PC-9 (cell line): ENCODE results near the gene CFAP77. TPM values are rescaled to one million over a fixed set of nuclear protein-coding genes. Genes with fewer than 3 reads are reported as not detected.

Experiments used
- BruUV-seq: library from RNA; stranded (reverse); fragments of 400-500 nt; replicated peaks from 2 replicates; lab custom pipeline; 2021; lab: Mats Ljungman, UMichigan
- CTCF ChIA-PET: fragments of 300-600 bp; sonication (Branson Sonifier 250); formaldehyde crosslinking; loops from one replicate; lab custom pipeline; 2022; ENCODE audit warnings: antibody characterized with exemption; lab: Charles Lee
- POLR2A ChIA-PET: fragments of 300-600 bp; sonication (Branson Sonifier 250); formaldehyde crosslinking; loops from one replicate; lab custom pipeline; 2022; ENCODE audit warnings: antibody characterized with exemption; ENCODE audit not compliant: unreplicated experiment; lab: Charles Lee
- DNase-seq, 2 experiments: peaks; one replicate each; pipeline versions ENCODE4 v3.0.0 to v3.0.0-alpha.2; 2015 to 2022; ENCODE audit warnings: mixed read lengths in 1 of 2
- H2AFZ ChIP-seq: fragments of 200-600 bp; sonication (generic); 2 replicates; pipeline ENCODE4 v1.8.1; 2017; ENCODE audit warnings: antibody characterized with exemption
- H3F3A ChIP-seq: fragments of 200-600 bp; sonication (generic); 2 replicates; pipeline ENCODE4 v1.8.1; 2017; ENCODE audit warnings: antibody characterized with exemption, mild to moderate bottlenecking, low read depth; ENCODE audit not compliant: insufficient read depth
- H3K27ac ChIP-seq: fragments of 200-600 bp; sonication (generic); 2 replicates; pipeline ENCODE4 v1.6.1; 2016; ENCODE audit warnings: mixed run types
- H3K27me3 ChIP-seq: fragments of 200-600 bp; sonication (generic); 2 replicates; pipeline ENCODE4 v1.6.1; 2016; ENCODE audit warnings: low read depth, mixed run types; ENCODE audit not compliant: insufficient read depth
- H3K36me3 ChIP-seq: fragments of 200-600 bp; sonication (generic); 2 replicates; pipeline ENCODE4 v1.6.1; 2016; ENCODE audit warnings: low read depth, mixed run types
- H3K4me1 ChIP-seq: fragments of 200-600 bp; sonication (generic); replicated peaks from 2 replicates; pipeline ENCODE4 v1.6.1; 2016; ENCODE audit warnings: mixed run types; ENCODE audit not compliant: insufficient read depth
- H3K4me2 ChIP-seq: fragments of 200-600 bp; sonication (generic); 2 replicates; pipeline ENCODE4 v1.6.1; 2017; ENCODE audit warnings: mixed run types
- H3K4me3 ChIP-seq: fragments of 200-600 bp; sonication (generic); 2 replicates; pipeline ENCODE4 v1.6.1; 2016; ENCODE audit warnings: mixed run types
- H3K79me2 ChIP-seq: fragments of 200-600 bp; sonication (generic); 2 replicates; pipeline ENCODE4 v1.6.1; 2017; ENCODE audit warnings: low read depth, mixed run types
- H3K9me2 ChIP-seq: fragments of 200-600 bp; sonication (generic); 2 replicates; pipeline ENCODE4 v1.8.1; 2017; ENCODE audit warnings: mild to moderate bottlenecking; ENCODE audit not compliant: insufficient read depth
- H3K9me3 ChIP-seq: fragments of 200-600 bp; sonication (generic); 2 replicates; pipeline ENCODE4 v1.8.1; 2016; ENCODE audit warnings: low read depth; ENCODE audit not compliant: insufficient read depth
- H4K20me1 ChIP-seq: fragments of 200-600 bp; sonication (generic); 2 replicates; pipeline ENCODE4 v1.8.1; 2017; ENCODE audit not compliant: insufficient read depth
- EZH2 ChIP-seq: fragments of 200-600 bp; sonication (generic); IDR thresholded peaks from 2 replicates; pipeline ENCODE4 v1.8.0; 2017; ENCODE audit warnings: antibody characterized with exemption, low read depth
- intact Hi-C: fragments of 100-400 bp; cut with micrococcal nuclease; formaldehyde crosslinking; loops from one replicate; pipeline ENCODE4 v1.10.0; 2022; ENCODE audit not compliant: unreplicated experiment
- total RNA-seq: library from RNA; stranded (reverse); gene quantifications from 2 replicates; pipeline ENCODE4 v1.2.3, GENCODE V29; 2021
- TF ChIP-seq, protein P1 (sequence below): fragments of 200-600 bp; sonication (generic); conservative IDR thresholded peaks from 2 replicates; pipeline ENCODE4 v1.6.1; 2017; ENCODE audit warnings: mixed run types, antibody characterized with exemption, mild to moderate bottlenecking, moderate library complexity

CFAP77 gene
- total RNA-seq, 1 experiment from 2014 or later = not detected

DNA sequence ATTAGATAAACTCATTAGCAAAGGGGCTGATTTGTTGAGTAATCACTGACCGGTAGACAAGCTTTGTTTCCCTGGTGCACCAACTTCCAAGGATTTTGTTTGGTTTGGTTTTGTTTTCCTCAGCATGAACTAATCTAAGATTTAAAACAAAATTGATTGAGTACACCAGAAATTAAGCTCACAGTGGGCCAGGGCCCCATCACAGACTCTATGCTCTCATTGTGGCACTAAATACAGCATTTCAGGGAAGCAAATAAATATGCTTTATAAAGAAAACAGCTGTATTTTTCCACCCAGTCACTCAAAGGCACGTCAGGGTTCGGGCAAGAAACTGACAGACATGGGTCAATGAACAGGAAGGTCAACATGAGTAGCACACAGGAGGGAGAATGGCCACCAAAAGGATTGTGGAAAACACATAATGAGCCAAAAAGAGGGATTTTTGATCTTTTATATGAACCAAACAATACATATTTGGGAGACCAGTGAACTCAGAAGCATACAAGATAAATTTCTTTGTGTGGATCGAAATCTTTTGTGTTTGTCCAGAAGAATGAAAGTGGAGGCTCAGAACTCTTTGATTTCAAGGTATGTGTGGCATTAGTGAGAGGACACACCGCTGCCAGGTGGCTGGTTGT is 8.8 kb downstream of the CFAP77 start:
- no peaks in the 10 kb centered on the region for H3K9me3 ChIP-seq
- peaks cover 100% of the 10 kb centered on the region for H3K27me3 ChIP-seq
- no peak overlapping the region for H3K27ac ChIP-seq
- ChIA-PET CTCF (no interaction called here), POLR2A (no interaction called here)
- no peak overlapping the region for H3K4me2 ChIP-seq
- H3K36me3 ChIP-seq = no peaks in the 10 kb centered on the region
- BruUV-seq = no TSS peak
- intact Hi-C loops = loop anchor here (10.0 kb wide), 1 partner anchor 486 kb away; no protein-coding TSS in a partner anchor
- H4K20me1 ChIP-seq = no peaks in the 10 kb centered on the region
- no peaks in the 10 kb centered on the region for H3F3A ChIP-seq
- DNase-seq = no peak
- no peak for TF ChIP-seq EZH2
- TF ChIP-seq, protein P1, sequence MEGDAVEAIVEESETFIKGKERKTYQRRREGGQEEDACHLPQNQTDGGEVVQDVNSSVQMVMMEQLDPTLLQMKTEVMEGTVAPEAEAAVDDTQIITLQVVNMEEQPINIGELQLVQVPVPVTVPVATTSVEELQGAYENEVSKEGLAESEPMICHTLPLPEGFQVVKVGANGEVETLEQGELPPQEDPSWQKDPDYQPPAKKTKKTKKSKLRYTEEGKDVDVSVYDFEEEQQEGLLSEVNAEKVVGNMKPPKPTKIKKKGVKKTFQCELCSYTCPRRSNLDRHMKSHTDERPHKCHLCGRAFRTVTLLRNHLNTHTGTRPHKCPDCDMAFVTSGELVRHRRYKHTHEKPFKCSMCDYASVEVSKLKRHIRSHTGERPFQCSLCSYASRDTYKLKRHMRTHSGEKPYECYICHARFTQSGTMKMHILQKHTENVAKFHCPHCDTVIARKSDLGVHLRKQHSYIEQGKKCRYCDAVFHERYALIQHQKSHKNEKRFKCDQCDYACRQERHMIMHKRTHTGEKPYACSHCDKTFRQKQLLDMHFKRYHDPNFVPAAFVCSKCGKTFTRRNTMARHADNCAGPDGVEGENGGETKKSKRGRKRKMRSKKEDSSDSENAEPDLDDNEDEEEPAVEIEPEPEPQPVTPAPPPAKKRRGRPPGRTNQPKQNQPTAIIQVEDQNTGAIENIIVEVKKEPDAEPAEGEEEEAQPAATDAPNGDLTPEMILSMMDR = no peak
- no peaks in the 10 kb centered on the region for H3K4me1 ChIP-seq
- no peaks in the 10 kb centered on the region for H3K9me2 ChIP-seq
- H3K4me3 ChIP-seq = no peak overlapping the region
- H3K79me2 ChIP-seq = no peaks in the 10 kb centered on the region
- no peak overlapping the region for H2AFZ ChIP-seq

DNA sequence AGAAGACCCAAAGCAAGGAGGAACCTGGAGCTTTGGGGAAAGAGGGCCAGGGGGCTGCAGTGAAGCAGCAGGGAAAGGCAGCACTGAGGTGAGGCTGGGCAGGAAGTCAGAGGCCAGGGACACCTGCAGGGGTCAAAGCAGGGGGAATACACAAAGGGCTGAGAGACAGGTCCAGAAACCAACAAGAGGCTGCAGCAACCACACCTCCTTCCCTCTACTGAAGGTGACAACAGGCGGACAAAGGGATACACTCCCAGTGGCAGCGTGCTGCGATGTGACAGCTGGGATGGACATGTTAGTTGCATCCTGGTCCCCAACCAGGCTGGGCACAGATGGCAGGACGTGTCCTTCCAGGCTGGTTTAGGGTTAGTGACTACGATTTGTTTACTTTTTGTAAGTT is 12.6 kb downstream of the CFAP77 start:
- H3K4me1 ChIP-seq = no peaks in the 10 kb centered on the region
- no peaks in the 10 kb centered on the region for H3K9me2 ChIP-seq
- H3K27ac ChIP-seq = no peak overlapping the region
- H3K4me2 ChIP-seq = no peak overlapping the region
- no peaks in the 10 kb centered on the region for H3K36me3 ChIP-seq
- no TSS peak for BruUV-seq
- intact Hi-C loops = no loop called here
- no peak overlapping the region for H3K4me3 ChIP-seq
- peaks cover 100% of the 10 kb centered on the region for H3K27me3 ChIP-seq
- CTCF ChIA-PET = no interaction called here
- H2AFZ ChIP-seq = no peak overlapping the region
- H3K79me2 ChIP-seq = no peaks in the 10 kb centered on the region
- H3F3A ChIP-seq = peaks cover 3% of the 10 kb centered on the region; the same call in 1 of the 2 replicates
- H4K20me1 ChIP-seq = 0 out of 2 replicates have a peak, but pooled peaks cover 3% of the 10 kb centered on the region
- no peak for TF ChIP-seq EZH2
- TF ChIP-seq, protein P1 = no peak
- no peak for DNase-seq
- POLR2A ChIA-PET = no interaction called here
- H3K9me3 ChIP-seq = no peaks in the 10 kb centered on the region

DNA sequence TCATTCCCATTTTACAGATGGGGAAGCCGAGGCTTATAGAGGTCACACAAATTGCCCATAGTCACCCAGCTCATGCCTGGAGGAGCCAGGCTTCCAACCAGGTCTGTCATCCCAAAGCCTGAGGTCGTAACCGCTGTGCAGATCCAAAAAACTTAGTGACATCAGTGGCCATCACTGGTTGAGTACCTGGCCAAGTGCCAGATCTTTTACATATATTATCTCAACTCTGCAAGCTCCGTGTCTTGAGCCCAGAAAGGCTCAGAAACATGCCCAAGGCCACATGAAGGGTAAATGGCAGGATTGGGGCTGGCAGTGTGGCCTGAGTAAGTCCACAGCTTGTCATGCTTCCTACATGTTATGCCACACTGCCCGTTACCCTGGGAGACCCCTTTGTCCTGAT is 13.5 kb downstream of the CFAP77 start:
- H3K27me3 ChIP-seq = peaks cover 100% of the 10 kb centered on the region
- no peaks in the 10 kb centered on the region for H3K9me3 ChIP-seq
- no peaks in the 10 kb centered on the region for H3K9me2 ChIP-seq
- ChIA-PET CTCF (no interaction called here), POLR2A (interaction anchor here (0.5 kb wide), 1 partner anchor 383 kb away, joined by 3 read pairs; no protein-coding TSS in a partner anchor)
- no peaks in the 10 kb centered on the region for H3K36me3 ChIP-seq
- TF ChIP-seq, protein P1 = no peak
- no peak for TF ChIP-seq EZH2
- no peak overlapping the region for H2AFZ ChIP-seq
- no peak overlapping the region for H3K4me2 ChIP-seq
- H3K4me1 ChIP-seq = no peaks in the 10 kb centered on the region
- H3K4me3 ChIP-seq = no peak overlapping the region
- H3K27ac ChIP-seq = no peak overlapping the region
- 0 out of 2 replicates have a peak, but pooled peaks cover 3% of the 10 kb centered on the region for H4K20me1 ChIP-seq
- DNase-seq = no peak
- intact Hi-C loops = no loop called here
- BruUV-seq = no TSS peak
- H3F3A ChIP-seq = peaks cover 3% of the 10 kb centered on the region; the same call in 1 of the 2 replicates
- H3K79me2 ChIP-seq = no peaks in the 10 kb centered on the region
